OCI-LY1 (cell line): Measurements from ENCODE around the gene MFRP.

ENCODE experiments used
- H2AFZ ChIP-seq: fragments of 200-600 bp; sonication (generic), shearing (Covaris generic); 2 replicates; pipeline ENCODE4 v1.6.0; 2014; ENCODE audit warnings: antibody characterized with exemption, mild to moderate bottlenecking, low read length
- H3F3A ChIP-seq: fragments of 200-600 bp; sonication (generic), shearing (Covaris generic); 2 replicates; pipeline ENCODE4 v1.6.0; 2014; ENCODE audit warnings: mild to moderate bottlenecking, antibody characterized with exemption, low read length, moderate library complexity; ENCODE audit not compliant: insufficient read depth
- H3K27ac ChIP-seq: fragments of 200-600 bp; sonication (generic); 2 replicates; pipeline ENCODE4 v1.5.1; 2014; ENCODE audit warnings: low read length, mixed run types, mild to moderate bottlenecking, low read depth; ENCODE audit not compliant: poor library complexity, severe bottlenecking
- H3K27me3 ChIP-seq: fragments of 200-600 bp; sonication (generic); 2 replicates; pipeline ENCODE4 v1.6.0; 2014; ENCODE audit warnings: antibody characterized with exemption, mild to moderate bottlenecking, low read length, moderate library complexity; ENCODE audit not compliant: insufficient read depth
- H3K36me3 ChIP-seq: fragments of 200-600 bp; sonication (generic); 2 replicates; pipeline ENCODE4 v1.6.1; 2014; ENCODE audit warnings: mild to moderate bottlenecking, antibody characterized with exemption, low read length, moderate library complexity, mixed read lengths; ENCODE audit not compliant: insufficient read depth
- H3K4me1 ChIP-seq: fragments of 200-600 bp; sonication (generic); 2 replicates; pipeline ENCODE4 v1.5.1; 2014; ENCODE audit warnings: mild to moderate bottlenecking, low read length, moderate library complexity; ENCODE audit not compliant: insufficient read depth, severe bottlenecking
- H3K4me2 ChIP-seq: fragments of 200-600 bp; sonication (generic), shearing (Covaris generic); 2 replicates; pipeline ENCODE4 v1.6.1; 2014; ENCODE audit warnings: low read length
- H3K4me3 ChIP-seq: fragments of 200-600 bp; sonication (generic); 2 replicates; pipeline ENCODE4 v1.5.1; 2014; ENCODE audit warnings: low read length, low read depth, mild to moderate bottlenecking, mixed read lengths; ENCODE audit not compliant: poor library complexity, severe bottlenecking
- H3K79me2 ChIP-seq: fragments of 200-600 bp; shearing (Covaris generic); 2 replicates; pipeline ENCODE4 v1.6.1; 2016; ENCODE audit warnings: mixed run types, low read length, mixed read lengths; ENCODE audit not compliant: insufficient read depth
- H3K9ac ChIP-seq: fragments of 200-600 bp; sonication (generic), shearing (Covaris generic); 2 replicates; pipeline ENCODE4 v1.6.1; 2014; ENCODE audit warnings: mild to moderate bottlenecking, low read length, mixed read lengths
- H3K9me2 ChIP-seq: fragments of 200-600 bp; sonication (generic), shearing (Covaris generic); 2 replicates; pipeline ENCODE4 v1.6.1; 2014; ENCODE audit warnings: low read depth, mild to moderate bottlenecking, low read length, mixed read lengths
- H3K9me3 ChIP-seq: fragments of 200-600 bp; shearing (Covaris generic); 2 replicates; pipeline ENCODE4 v1.6.1; 2014; ENCODE audit warnings: low read length, mixed read lengths
- H4K20me1 ChIP-seq: fragments of 200-600 bp; sonication (generic), shearing (Covaris generic); 2 replicates; pipeline ENCODE4 v1.6.0; 2016; ENCODE audit warnings: mild to moderate bottlenecking, low read length; ENCODE audit not compliant: insufficient read depth
- EZH2 ChIP-seq: fragments of 200-600 bp; sonication (generic), shearing (Covaris generic); IDR thresholded peaks from 2 replicates; pipeline ENCODE4 v1.8.0; 2017; ENCODE audit warnings: borderline replicate concordance, mixed run types, mild to moderate bottlenecking, antibody characterized with exemption, low read length, moderate library complexity, mixed read lengths
- TF ChIP-seq, protein P1 (sequence below): fragments of 200-600 bp; sonication (generic), shearing (Covaris generic); IDR thresholded peaks from 2 replicates; pipeline ENCODE4 v1.5.1; 2017; ENCODE audit warnings: mild to moderate bottlenecking, antibody characterized with exemption, low read length, moderate library complexity, mixed read lengths

Gene MFRP

GRCh38 chr11:119322921-119323531, 23.5 kb downstream of the MFRP start:
- H3K4me1 ChIP-seq, result peaks cover 45% of the 10 kb centered on the region

DNA sequence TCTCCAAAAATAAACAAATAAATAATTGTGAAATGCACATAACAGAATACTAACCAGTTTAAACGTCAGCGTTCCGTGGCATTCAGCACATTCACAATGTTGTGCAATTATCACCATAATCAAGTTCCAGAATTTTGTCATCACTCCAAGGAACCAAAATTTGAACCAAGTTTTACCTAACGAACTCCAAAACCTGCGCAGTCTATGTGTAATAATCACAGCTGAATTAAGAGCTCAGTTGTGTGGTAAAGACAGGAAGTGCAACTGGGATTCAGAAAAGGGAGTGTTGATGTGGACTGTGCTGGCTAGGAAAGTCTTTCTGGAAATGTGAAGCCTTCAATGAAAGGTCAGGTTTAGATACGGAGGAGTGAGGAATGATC, 24.2 kb downstream of the MFRP start:
- no peak overlapping the region for H2AFZ ChIP-seq
- H3K4me3 ChIP-seq, result peak overlapping the region; percentile 60
- no peaks in the 10 kb centered on the region for H3K9me3 ChIP-seq
- no peaks in the 10 kb centered on the region for H4K20me1 ChIP-seq
- H3K79me2 ChIP-seq, result no peaks in the 10 kb centered on the region
- no peaks in the 10 kb centered on the region for H3K36me3 ChIP-seq
- no peak overlapping the region for H3K27ac ChIP-seq
- peak overlapping the region; percentile 78 for H3K4me2 ChIP-seq
- TF ChIP-seq, protein P1, sequence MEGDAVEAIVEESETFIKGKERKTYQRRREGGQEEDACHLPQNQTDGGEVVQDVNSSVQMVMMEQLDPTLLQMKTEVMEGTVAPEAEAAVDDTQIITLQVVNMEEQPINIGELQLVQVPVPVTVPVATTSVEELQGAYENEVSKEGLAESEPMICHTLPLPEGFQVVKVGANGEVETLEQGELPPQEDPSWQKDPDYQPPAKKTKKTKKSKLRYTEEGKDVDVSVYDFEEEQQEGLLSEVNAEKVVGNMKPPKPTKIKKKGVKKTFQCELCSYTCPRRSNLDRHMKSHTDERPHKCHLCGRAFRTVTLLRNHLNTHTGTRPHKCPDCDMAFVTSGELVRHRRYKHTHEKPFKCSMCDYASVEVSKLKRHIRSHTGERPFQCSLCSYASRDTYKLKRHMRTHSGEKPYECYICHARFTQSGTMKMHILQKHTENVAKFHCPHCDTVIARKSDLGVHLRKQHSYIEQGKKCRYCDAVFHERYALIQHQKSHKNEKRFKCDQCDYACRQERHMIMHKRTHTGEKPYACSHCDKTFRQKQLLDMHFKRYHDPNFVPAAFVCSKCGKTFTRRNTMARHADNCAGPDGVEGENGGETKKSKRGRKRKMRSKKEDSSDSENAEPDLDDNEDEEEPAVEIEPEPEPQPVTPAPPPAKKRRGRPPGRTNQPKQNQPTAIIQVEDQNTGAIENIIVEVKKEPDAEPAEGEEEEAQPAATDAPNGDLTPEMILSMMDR, result no peak
- TF ChIP-seq EZH2, result no peak
- H3K9me2 ChIP-seq, result no peaks in the 10 kb centered on the region
- peaks cover 47% of the 10 kb centered on the region for H3K4me1 ChIP-seq
- no peaks in the 10 kb centered on the region for H3K27me3 ChIP-seq
- H3F3A ChIP-seq, result no peaks in the 10 kb centered on the region
- peak overlapping the region; percentile 18; the same call in 1 of the 2 replicates for H3K9ac ChIP-seq

More at GRCh38 chr11:119322921-119323531, 23.5 kb downstream of the MFRP start:
- Histone ChIP-seq H3K4me2 (no peak overlapping the region), H3K79me2 (no peaks in the 10 kb centered on the region), H3K9me3 (no peaks in the 10 kb centered on the region), H3K9ac (no peak overlapping the region), H4K20me1 (no peaks in the 10 kb centered on the region), H3K9me2 (no peaks in the 10 kb centered on the region), H3K36me3 (no peaks in the 10 kb centered on the region), H3F3A (no peaks in the 10 kb centered on the region), H3K27ac (no peak overlapping the region), H3K27me3 (no peaks in the 10 kb centered on the region), H3K4me3 (no peak overlapping the region), H2AFZ (no peak overlapping the region)
- no peak for TF ChIP-seq EZH2
- TF ChIP-seq, protein P1, result no peak

- H3K9me3 ChIP-seq, result no peaks in the 10 kb centered on the region
- H3K9me2 ChIP-seq, result no peaks in the 10 kb centered on the region
- H3K4me2 ChIP-seq, result peak overlapping the region; percentile 78
- H3K9ac ChIP-seq, result peak overlapping the region; percentile 68
- no peaks in the 10 kb centered on the region for H3K79me2 ChIP-seq
- H3F3A ChIP-seq, result no peaks in the 10 kb centered on the region
- H3K27ac ChIP-seq, result peak overlapping the region; percentile 70
- H4K20me1 ChIP-seq, result no peaks in the 10 kb centered on the region
- H3K4me1 ChIP-seq, result peaks cover 59% of the 10 kb centered on the region
- H2AFZ ChIP-seq, result peak overlapping the region; percentile 35; the same call in 1 of the 2 replicates
- peak overlapping the region; percentile 60 for H3K4me3 ChIP-seq
- H3K27me3 ChIP-seq, result no peaks in the 10 kb centered on the region
- H3K36me3 ChIP-seq, result no peaks in the 10 kb centered on the region
- TF ChIP-seq, protein P1, result no peak
Observed at GRCh38 chr11:119320776-119321524, 25.6 kb downstream of the MFRP start.
